Neuronal stem cell (in vitro differentiated cells): ENCODE measurements around the gene GABRB2.

Experiments used
- DNase-seq: peaks from one replicate; pipeline ENCODE4 v3.0.0-alpha.2; 2013; ENCODE audit warnings: low spot score
- H2AFZ ChIP-seq: one replicate; pipeline ENCODE4 v1.6.1; 2013; ENCODE audit warnings: mild to moderate bottlenecking, low read length, inconsistent platforms
- H2AK5ac ChIP-seq: 2 replicates; pipeline ENCODE4 v1.6.1; 2013; ENCODE audit warnings: low read depth, mild to moderate bottlenecking, inconsistent platforms, low read length, moderate library complexity, mixed read lengths
- H2BK120ac ChIP-seq: 2 replicates; pipeline ENCODE4 v1.6.1; 2013; ENCODE audit warnings: low read depth, mild to moderate bottlenecking, inconsistent platforms, low read length, moderate library complexity, mixed read lengths
- H2BK12ac ChIP-seq: one replicate; pipeline ENCODE4 v1.6.1; 2013; ENCODE audit warnings: low read length, inconsistent platforms
- H2BK15ac ChIP-seq: 2 replicates; pipeline ENCODE4 v1.6.1; 2013; ENCODE audit warnings: mild to moderate bottlenecking, low read length, inconsistent platforms, mixed read lengths
- H2BK5ac ChIP-seq: one replicate; pipeline ENCODE4 v1.6.1; 2013; ENCODE audit warnings: inconsistent platforms, mild to moderate bottlenecking, low read length, moderate library complexity
- H3K14ac ChIP-seq: one replicate; pipeline ENCODE4 v1.6.1; 2013; ENCODE audit warnings: low read length, inconsistent platforms
- H3K18ac ChIP-seq: 2 replicates; pipeline ENCODE4 v1.6.1; 2013; ENCODE audit warnings: low read length, inconsistent platforms
- H3K23ac ChIP-seq: 2 replicates; pipeline ENCODE4 v1.6.1; 2013; ENCODE audit warnings: low read depth, mild to moderate bottlenecking, mixed read lengths, low read length, inconsistent platforms; ENCODE audit not compliant: poor library complexity
- H3K27ac ChIP-seq: replicated peaks from 3 replicates; pipeline ENCODE4 v1.5.1; 2013; ENCODE audit warnings: low read length, inconsistent platforms
- H3K27me3 ChIP-seq, 3 experiments: 2 replicates each; pipeline ENCODE4 v1.6.1; 2013; ENCODE audit warnings: low read length in 3 of 3, mild to moderate bottlenecking in 2 of 3, inconsistent platforms in 1 of 3, low read depth in 1 of 3, mixed read lengths in 1 of 3, moderate library complexity in 1 of 3; ENCODE audit not compliant: control insufficient read depth in 3 of 3, insufficient read depth in 3 of 3
- H3K36me3 ChIP-seq, 2 donors: replicated peaks in 1 of 2; 2 replicates each; pipeline ENCODE4 v1.6.1; 2013; ENCODE audit warnings: low read length in 2 of 2; ENCODE audit not compliant: control insufficient read depth in 2 of 2, insufficient read depth in 2 of 2
- H3K4ac ChIP-seq: 2 replicates; pipeline ENCODE4 v1.6.1; 2013; ENCODE audit warnings: inconsistent platforms, mild to moderate bottlenecking, low read length, moderate library complexity
- H3K4me1 ChIP-seq, 2 donors: 1 replicate in 1 of 2; 2 replicates in 1 of 2; pipeline ENCODE4 v1.6.1; 2013; ENCODE audit warnings: low read length in 2 of 2, low read depth in 1 of 2; ENCODE audit not compliant: control insufficient read depth in 2 of 2, insufficient read depth in 1 of 2
- H3K4me2 ChIP-seq: one replicate; pipeline ENCODE4 v1.6.1; 2013; ENCODE audit warnings: mild to moderate bottlenecking, low read length, inconsistent platforms; ENCODE audit not compliant: insufficient read depth, poor library complexity, severe bottlenecking
- H3K4me3 ChIP-seq, 2 donors: 2 replicates each; pipeline ENCODE4 v1.5.1; 2013; ENCODE audit warnings: low read length in 2 of 2, mild to moderate bottlenecking in 2 of 2, inconsistent platforms in 1 of 2, moderate library complexity in 1 of 2
- H3K79me1 ChIP-seq: one replicate; pipeline ENCODE4 v1.6.1; 2013; ENCODE audit warnings: low read depth, mild to moderate bottlenecking, inconsistent platforms, low read length, moderate library complexity
- H3K9ac ChIP-seq: one replicate; pipeline ENCODE4 v1.6.1; 2013; ENCODE audit warnings: mild to moderate bottlenecking, low read depth, low read length, inconsistent platforms; ENCODE audit not compliant: poor library complexity
- H3K9me3 ChIP-seq, 2 donors: replicated peaks in 1 of 2; 2 replicates each; pipeline versions ENCODE3 to v1.6.1; 2013; ENCODE audit warnings: low read length in 2 of 2, mild to moderate bottlenecking in 2 of 2, inconsistent platforms in 1 of 2, low read depth in 1 of 2, mixed read lengths in 1 of 2, moderate library complexity in 1 of 2; ENCODE audit not compliant: control insufficient read depth in 2 of 2, insufficient read depth in 1 of 2
- H4K8ac ChIP-seq: one replicate; pipeline ENCODE4 v1.6.1; 2013; ENCODE audit warnings: low read depth, mild to moderate bottlenecking, inconsistent platforms, low read length, moderate library complexity
- H4K91ac ChIP-seq: one replicate; pipeline ENCODE4 v1.6.1; 2013; ENCODE audit warnings: low read length, low read depth, mild to moderate bottlenecking, inconsistent platforms; ENCODE audit not compliant: poor library complexity
- WGBS, 2 donors: extraction: QIAGEN DNeasy Blood & Tissue Kit; methylation state at CpG; one replicate each; pipeline ENCODE4 v1.1.7; 2013; ENCODE audit warnings: missing lambda C conversion rate in 2 of 2, mixed read lengths in 1 of 2; ENCODE audit not compliant: insufficient read length in 2 of 2, insufficient replicate concordance in 1 of 2; ENCODE audit errors: extremely low coverage in 2 of 2; 5-methylcytosine and 5-hydroxymethylcytosine counted together

The GABRB2 gene

GRCh38 chr5:161273410-161273809, 273.1 kb downstream of the GABRB2 start:
- Histone ChIP-seq H2BK12ac (no peak overlapping the region), H3K23ac (no peak overlapping the region), H4K91ac (no peak overlapping the region), H3K27me3 (peaks cover 0 to 2% (median 0%) of the 10 kb centered on the region in 3 experiments), H3K79me1 (no peaks in the 10 kb centered on the region), H2AK5ac (no peak overlapping the region), H2BK120ac (no peak overlapping the region), H3K27ac (no peak overlapping the region), H3K4ac (no peak overlapping the region), H3K9me3 (no peaks in the 10 kb centered on the region), H2AFZ (no peak overlapping the region), H3K18ac (no peak overlapping the region), H3K9ac (no peak overlapping the region), H3K4me2 (no peak overlapping the region), H3K36me3 (no peaks in the 10 kb centered on the region), H4K8ac (no peak overlapping the region), H3K14ac (no peak overlapping the region), H2BK15ac (no peak overlapping the region), H2BK5ac (no peak overlapping the region), H3K4me1 (no peaks in the 10 kb centered on the region), H3K4me3 (no peak overlapping the region)
- DNase-seq = no peak

- no CpG with 5 or more reads among the region's 1 CpG for WGBS, 2 donors
- Histone ChIP-seq H3K27ac (no peak overlapping the region), H3K23ac (no peak overlapping the region), H3K27me3 (no peaks in the 10 kb centered on the region), H2AK5ac (no peak overlapping the region), H2BK12ac (no peak overlapping the region), H3K4me3 (no peak overlapping the region), H4K91ac (no peak overlapping the region), H3K4me2 (no peak overlapping the region), H3K18ac (no peak overlapping the region), H3K36me3 (no peaks in the 10 kb centered on the region), H3K9me3 (no peaks in the 10 kb centered on the region), H2AFZ (no peak overlapping the region), H3K79me1 (no peaks in the 10 kb centered on the region), H2BK15ac (no peak overlapping the region), H3K4me1 (no peaks in the 10 kb centered on the region), H2BK120ac (no peak overlapping the region), H3K4ac (no peak overlapping the region), H3K9ac (no peak overlapping the region), H4K8ac (no peak overlapping the region), H2BK5ac (no peak overlapping the region), H3K14ac (no peak overlapping the region)
- no peak for DNase-seq
Measured at GRCh38 chr5:161271816-161272215, 274.7 kb downstream of the GABRB2 start.

GRCh38 chr5:161269125-161269524, 277.4 kb downstream of the GABRB2 start:
- Histone ChIP-seq H2BK15ac (no peak overlapping the region), H4K8ac (no peak overlapping the region), H2AK5ac (no peak overlapping the region), H3K27ac (no peak overlapping the region), H3K36me3 (no peaks in the 10 kb centered on the region), H4K91ac (no peak overlapping the region), H2BK5ac (no peak overlapping the region), H3K23ac (no peak overlapping the region), H3K4ac (no peak overlapping the region), H2BK120ac (no peak overlapping the region), H3K14ac (no peak overlapping the region), H3K27me3 (no peaks in the 10 kb centered on the region), H3K18ac (no peak overlapping the region), H2AFZ (no peak overlapping the region), H3K4me2 (no peak overlapping the region), H3K79me1 (no peaks in the 10 kb centered on the region), H3K4me1 (no peaks in the 10 kb centered on the region), H3K9me3 (no peaks in the 10 kb centered on the region), H2BK12ac (no peak overlapping the region), H3K4me3 (no peak overlapping the region), H3K9ac (no peak overlapping the region)
- DNase-seq = no peak

- WGBS, 2 donors = no CpG with 5 or more reads among the region's 1 CpG
- no peak overlapping the region for H4K8ac ChIP-seq
Measured at GRCh38 chr5:161266954-161267353, 279.6 kb downstream of the GABRB2 start.

More at GRCh38 chr5:161266954-161267353, 279.6 kb downstream of the GABRB2 start:
- Histone ChIP-seq H3K23ac (no peak overlapping the region), H3K4me3 (no peak overlapping the region), H3K4me1 (no peaks in the 10 kb centered on the region), H4K91ac (no peak overlapping the region), H3K18ac (no peak overlapping the region), H3K79me1 (no peaks in the 10 kb centered on the region), H3K4me2 (no peak overlapping the region), H2BK15ac (no peak overlapping the region), H3K27ac (no peak overlapping the region), H3K9ac (no peak overlapping the region), H3K9me3 (no peaks in the 10 kb centered on the region), H3K14ac (no peak overlapping the region), H3K36me3 (no peaks in the 10 kb centered on the region), H3K27me3 (no peaks in the 10 kb centered on the region), H3K4ac (no peak overlapping the region), H2BK12ac (no peak overlapping the region), H2AFZ (no peak overlapping the region), H2BK5ac (no peak overlapping the region), H2AK5ac (no peak overlapping the region), H2BK120ac (no peak overlapping the region)
- DNase-seq = no peak
